ENCODE data around the gene SHISA7.

- TF ChIP-seq CTCF (conservative IDR thresholded peaks at IDR 0.05; ENCODE audit: low read length), result no peak
- TF ChIP-seq EZH2phosphoT487 (IDR thresholded peaks at IDR 0.05; ENCODE audit: borderline replicate concordance), result no peak
Observed at GRCh38 chr19:55491546-55492360, 48.7 kb upstream of the SHISA7 start.
